Measurements from ENCODE around the gene CD6.

Gene CD6

GRCh38 chr11:61011950-61012736 lies 40.7 kb downstream of the CD6 start:
- H3K36me3 ChIP-seq (ENCODE audit: control insufficient read depth in 5 of 5, insufficient read depth in 5 of 5, low read length in 5 of 5): no peaks in the 10 kb centered on the region

GRCh38 chr11:61012737-61013215 lies 41.3 kb downstream of the CD6 start:
- Histone ChIP-seq H3K4me1 (ENCODE audit: control insufficient read depth in 5 of 5, insufficient read depth in 5 of 5, low read length in 5 of 5) (peaks cover 0 to 37% (median 24%) of the 10 kb centered on the region in 5 donors), H3K36me3 (ENCODE audit: control insufficient read depth in 5 of 5, insufficient read depth in 5 of 5, low read length in 5 of 5) (no peaks in the 10 kb centered on the region), H3K27ac (ENCODE audit: low read depth, low read length) (no peak overlapping the region), H3K4me3 (ENCODE audit: low read depth in 1 of 5, low read length in 5 of 5) (no peak overlapping the region), H3K9ac (ENCODE audit: low read length in 5 of 5) (no peak overlapping the region), H3K27me3 (ENCODE audit: control insufficient read depth in 5 of 5, insufficient read depth in 4 of 5, low read length in 5 of 5) (peaks cover 11 to 26% (median 16%) of the 10 kb centered on the region in 5 donors), H3K9me3 (ENCODE audit: control insufficient read depth in 5 of 5, low read length in 5 of 5) (no peaks in the 10 kb centered on the region)

More at GRCh38 chr11:61011950-61012736, 40.7 kb downstream of the CD6 start:
- Histone ChIP-seq H3K9me3 (ENCODE audit: control insufficient read depth in 5 of 5, low read length in 5 of 5) (no peaks in the 10 kb centered on the region), H3K4me1 (ENCODE audit: control insufficient read depth in 5 of 5, insufficient read depth in 5 of 5, low read length in 5 of 5) (peaks cover 0 to 44% (median 29%) of the 10 kb centered on the region in 5 donors), H3K27me3 (ENCODE audit: control insufficient read depth in 5 of 5, insufficient read depth in 4 of 5, low read length in 5 of 5) (peaks cover 13 to 26% (median 22%) of the 10 kb centered on the region in 5 donors), H3K9ac (ENCODE audit: low read length in 5 of 5) (no peak overlapping the region), H3K27ac (ENCODE audit: low read depth, low read length) (no peak overlapping the region), H3K4me3 (ENCODE audit: low read depth in 1 of 5, low read length in 5 of 5) (no peak overlapping the region)

- peaks cover 0 to 5% (median 2%) of the 10 kb centered on the region in 5 donors for H3K9me3 ChIP-seq (ENCODE audit: control insufficient read depth in 5 of 5, low read length in 5 of 5)
- no peak overlapping the region for H3K9ac ChIP-seq (ENCODE audit: low read length in 5 of 5)
- H3K4me3 ChIP-seq (ENCODE audit: low read depth in 1 of 5, low read length in 5 of 5): no peak overlapping the region
- H3K36me3 ChIP-seq (ENCODE audit: control insufficient read depth in 5 of 5, insufficient read depth in 5 of 5, low read length in 5 of 5): no peaks in the 10 kb centered on the region
- no peak overlapping the region for H3K27ac ChIP-seq (ENCODE audit: low read depth, low read length)
- H3K27me3 ChIP-seq (ENCODE audit: control insufficient read depth in 5 of 5, insufficient read depth in 4 of 5, low read length in 5 of 5): peaks cover 10 to 33% (median 18%) of the 10 kb centered on the region in 5 donors
- H3K4me1 ChIP-seq (ENCODE audit: control insufficient read depth in 5 of 5, insufficient read depth in 5 of 5, low read length in 5 of 5): peaks cover 0 to 23% (median 11%) of the 10 kb centered on the region in 5 donors
Measured at GRCh38 chr11:61018059-61018458, 46.6 kb downstream of the CD6 start.

- Histone ChIP-seq H3K9me3 (ENCODE audit: control insufficient read depth in 5 of 5, low read length in 5 of 5) (peaks cover 0 to 5% (median 2%) of the 10 kb centered on the region in 5 donors), H3K27me3 (ENCODE audit: control insufficient read depth in 5 of 5, insufficient read depth in 4 of 5, low read length in 5 of 5) (peaks cover 10 to 36% (median 21%) of the 10 kb centered on the region in 5 donors), H3K4me3 (ENCODE audit: low read depth in 1 of 5, low read length in 5 of 5) (no peak overlapping the region), H3K36me3 (ENCODE audit: control insufficient read depth in 5 of 5, insufficient read depth in 5 of 5, low read length in 5 of 5) (no peaks in the 10 kb centered on the region), H3K9ac (ENCODE audit: low read length in 5 of 5) (no peak overlapping the region), H3K27ac (ENCODE audit: low read depth, low read length) (no peak overlapping the region), H3K4me1 (ENCODE audit: control insufficient read depth in 5 of 5, insufficient read depth in 5 of 5, low read length in 5 of 5) (peaks cover 0 to 23% (median 19%) of the 10 kb centered on the region in 5 donors)
Measured at GRCh38 chr11:61019037-61019831, 47.8 kb downstream of the CD6 start.

DNA sequence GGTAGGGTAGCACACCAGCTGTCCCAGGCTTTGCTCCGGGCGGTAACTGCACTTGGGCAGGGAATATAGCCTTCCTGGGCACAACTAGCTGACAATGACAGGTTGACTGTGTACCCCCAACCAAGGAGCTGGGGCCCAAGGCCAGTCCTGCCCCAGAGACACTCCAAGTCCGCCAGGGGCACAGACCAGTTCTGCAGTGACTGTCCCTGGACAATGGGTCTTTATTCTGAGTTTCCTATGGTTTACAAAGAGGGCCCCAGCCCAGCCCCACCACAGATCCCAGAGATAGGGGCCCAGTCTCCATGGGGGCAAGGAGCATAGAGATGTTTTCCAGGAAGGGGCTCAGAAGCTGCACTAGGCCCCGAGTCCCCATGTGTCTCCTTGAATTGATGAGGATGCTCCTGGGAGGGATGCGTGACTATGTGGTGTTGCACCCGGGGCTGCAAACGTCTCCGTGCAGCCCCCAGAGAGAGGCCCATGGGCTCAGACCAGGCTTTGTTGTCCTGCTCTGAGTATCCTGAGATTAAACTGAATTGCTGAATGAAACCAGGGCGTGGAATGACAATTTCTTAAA lies 48.4 kb downstream of the CD6 start:
- H3K27ac ChIP-seq (ENCODE audit: low read depth, low read length): no peak overlapping the region
- H3K27me3 ChIP-seq (ENCODE audit: control insufficient read depth in 5 of 5, insufficient read depth in 4 of 5, low read length in 5 of 5): peaks cover 10 to 36% (median 22%) of the 10 kb centered on the region in 5 donors
- H3K4me3 ChIP-seq (ENCODE audit: low read depth in 1 of 5, low read length in 5 of 5): no peak overlapping the region

GRCh38 chr11:61020551-61021235 lies 49.2 kb downstream of the CD6 start:
- Histone ChIP-seq H3K9ac (ENCODE audit: low read length in 5 of 5) (no peak overlapping the region), H3K9me3 (ENCODE audit: control insufficient read depth in 5 of 5, low read length in 5 of 5) (peaks cover 0 to 5% (median 2%) of the 10 kb centered on the region in 5 donors), H3K36me3 (ENCODE audit: control insufficient read depth in 5 of 5, insufficient read depth in 5 of 5, low read length in 5 of 5) (no peaks in the 10 kb centered on the region), H3K27me3 (ENCODE audit: control insufficient read depth in 5 of 5, insufficient read depth in 4 of 5, low read length in 5 of 5) (peaks cover 18 to 42% (median 25%) of the 10 kb centered on the region in 5 donors), H3K27ac (ENCODE audit: low read depth, low read length) (no peak overlapping the region), H3K4me1 (ENCODE audit: control insufficient read depth in 5 of 5, insufficient read depth in 5 of 5, low read length in 5 of 5) (peaks cover 0 to 30% (median 21%) of the 10 kb centered on the region in 5 donors), H3K4me3 (ENCODE audit: low read depth in 1 of 5, low read length in 5 of 5) (no peak overlapping the region)

More for the DNA sequence above, 48.4 kb downstream of the CD6 start:
- Histone ChIP-seq H3K36me3 (ENCODE audit: control insufficient read depth in 5 of 5, insufficient read depth in 5 of 5, low read length in 5 of 5) (no peaks in the 10 kb centered on the region), H3K9me3 (ENCODE audit: control insufficient read depth in 5 of 5, low read length in 5 of 5) (peaks cover 0 to 5% (median 2%) of the 10 kb centered on the region in 5 donors), H3K4me1 (ENCODE audit: control insufficient read depth in 5 of 5, insufficient read depth in 5 of 5, low read length in 5 of 5) (peaks cover 0 to 23% (median 19%) of the 10 kb centered on the region in 5 donors), H3K9ac (ENCODE audit: low read length in 5 of 5) (no peak overlapping the region)

- no peak overlapping the region for H3K4me3 ChIP-seq (ENCODE audit: low read depth in 1 of 5, low read length in 5 of 5)
- no peak overlapping the region for H3K27ac ChIP-seq (ENCODE audit: low read depth, low read length)
Measured at GRCh38 chr11:61021661-61022212, 50.3 kb downstream of the CD6 start.

GRCh38 chr11:61022311-61023085 lies 51.0 kb downstream of the CD6 start:
- Histone ChIP-seq H3K27ac (ENCODE audit: low read depth, low read length) (no peak overlapping the region), H3K9ac (ENCODE audit: low read length in 5 of 5) (no peak overlapping the region), H3K9me3 (ENCODE audit: control insufficient read depth in 5 of 5, low read length in 5 of 5) (peaks cover 0 to 5% (median 2%) of the 10 kb centered on the region in 5 donors), H3K36me3 (ENCODE audit: control insufficient read depth in 5 of 5, insufficient read depth in 5 of 5, low read length in 5 of 5) (no peaks in the 10 kb centered on the region), H3K4me1 (ENCODE audit: control insufficient read depth in 5 of 5, insufficient read depth in 5 of 5, low read length in 5 of 5) (peaks cover 0 to 48% (median 30%) of the 10 kb centered on the region in 5 donors), H3K4me3 (ENCODE audit: low read depth in 1 of 5, low read length in 5 of 5) (no peak overlapping the region), H3K27me3 (ENCODE audit: control insufficient read depth in 5 of 5, insufficient read depth in 4 of 5, low read length in 5 of 5) (peaks cover 15 to 39% (median 23%) of the 10 kb centered on the region in 5 donors)

More at GRCh38 chr11:61021661-61022212, 50.3 kb downstream of the CD6 start:
- Histone ChIP-seq H3K9ac (ENCODE audit: low read length in 5 of 5) (no peak overlapping the region), H3K36me3 (ENCODE audit: control insufficient read depth in 5 of 5, insufficient read depth in 5 of 5, low read length in 5 of 5) (no peaks in the 10 kb centered on the region), H3K4me1 (ENCODE audit: control insufficient read depth in 5 of 5, insufficient read depth in 5 of 5, low read length in 5 of 5) (peaks cover 0 to 40% (median 26%) of the 10 kb centered on the region in 5 donors), H3K9me3 (ENCODE audit: control insufficient read depth in 5 of 5, low read length in 5 of 5) (peaks cover 0 to 5% (median 2%) of the 10 kb centered on the region in 5 donors), H3K27me3 (ENCODE audit: control insufficient read depth in 5 of 5, insufficient read depth in 4 of 5, low read length in 5 of 5) (peaks cover 11 to 39% (median 23%) of the 10 kb centered on the region in 5 donors)

All from subcutaneous abdominal adipose tissue (tissue), 5 donors.